ENCODE data around the gene COBL. TPM values are rescaled to one million over a fixed set of nuclear protein-coding genes. Genes with fewer than 3 reads are reported as not detected.

COBL gene
- total RNA-seq, 1 experiment from 2014 or later, result 63.6 TPM

- Mint-ChIP-seq H3K4me1 (ENCODE audit: low read depth, unreplicated experiment) (no peaks in the 10 kb centered on the region), H3K27me3 (ENCODE audit: insufficient read depth, unreplicated experiment) (no peaks in the 10 kb centered on the region), H3K27ac (ENCODE audit: unreplicated experiment) (peak overlapping the region; percentile 55), H3K9me3 (ENCODE audit: unreplicated experiment) (peaks cover 50% of the 10 kb centered on the region), H3K36me3 (ENCODE audit: insufficient read depth, unreplicated experiment) (peaks cover 72% of the 10 kb centered on the region), H3K4me3 (ENCODE audit: unreplicated experiment) (no peak overlapping the region)
- intact Hi-C loops (cut with micrococcal nuclease; ENCODE audit: unreplicated experiment), result no loop called here
- ChIA-PET CTCF (interaction anchor here (1.6 to 1.9 kb wide), 2 partner anchors 10 to 11 kb away, joined by 6 read pairs; no protein-coding TSS in a partner anchor), POLR2A (no interaction called here)
- no TSS peak for BruUV-seq (replicated peaks)
- DNase-seq, result no peak
- H3K4me1 ChIP-seq, result no peaks in the 10 kb centered on the region
- no peak for TF ChIP-seq CTCF (IDR thresholded peaks at IDR 0.05; ENCODE audit: insufficient read depth in 1 of 2, low read depth in 1 of 2, low read length in 1 of 2, severe bottlenecking in 1 of 2, unreplicated experiment in 1 of 2)
- H3K4me3 ChIP-seq (ENCODE audit: low read depth, low read length), result no peak overlapping the region
- no peaks in the 10 kb centered on the region for H3K27me3 ChIP-seq (replicated peaks; ENCODE audit: control insufficient read depth, insufficient read depth, low read length)
- H3K9me3 ChIP-seq, result peaks cover 24% of the 10 kb centered on the region
- peaks cover 1% of the 10 kb centered on the region; the same call in 1 of the 2 replicates for H3K36me3 ChIP-seq (ENCODE audit: control insufficient read depth, insufficient read depth, low read length)
Observed at GRCh38 chr7:51151455-51151854, 165.2 kb downstream of the COBL start.

DNA sequence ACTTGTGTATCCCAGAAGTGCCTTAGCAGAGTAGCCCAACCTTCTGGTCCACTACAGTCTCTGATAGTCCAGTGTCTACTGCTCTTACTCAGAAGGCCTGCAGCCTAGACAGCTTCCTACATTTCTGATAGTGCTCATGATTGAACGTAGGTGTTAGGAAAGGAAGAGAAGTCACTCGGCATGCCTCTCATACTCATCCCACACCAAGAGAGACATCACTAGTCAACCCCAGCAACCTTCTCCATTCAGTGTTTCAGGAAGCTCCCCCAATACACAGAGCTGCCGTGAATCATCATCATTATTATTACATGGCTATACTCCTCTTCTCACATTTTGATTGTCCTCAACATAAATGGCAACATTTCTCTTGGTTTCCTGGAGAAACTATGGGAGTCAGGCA, 166.4 kb downstream of the COBL start:
- Histone ChIP-seq H3K9me3 (peaks cover 24% of the 10 kb centered on the region), H3K4me1 (no peaks in the 10 kb centered on the region), H3K4me3 (ENCODE audit: low read depth, low read length) (no peak overlapping the region), H3K36me3 (ENCODE audit: control insufficient read depth, insufficient read depth, low read length) (peaks cover 1% of the 10 kb centered on the region; the same call in 1 of the 2 replicates), H3K27me3 (replicated peaks; ENCODE audit: control insufficient read depth, insufficient read depth, low read length) (no peaks in the 10 kb centered on the region)
- Mint-ChIP-seq H3K27ac (ENCODE audit: unreplicated experiment) (peak overlapping the region; percentile 52), H3K27me3 (ENCODE audit: insufficient read depth, unreplicated experiment) (no peaks in the 10 kb centered on the region), H3K9me3 (ENCODE audit: unreplicated experiment) (peaks cover 50% of the 10 kb centered on the region), H3K36me3 (ENCODE audit: insufficient read depth, unreplicated experiment) (peaks cover 76% of the 10 kb centered on the region), H3K4me1 (ENCODE audit: low read depth, unreplicated experiment) (no peaks in the 10 kb centered on the region), H3K4me3 (ENCODE audit: unreplicated experiment) (no peak overlapping the region)
- no peak for DNase-seq
- ChIA-PET POLR2A (no interaction called here), CTCF (no interaction called here)
- intact Hi-C loops (cut with micrococcal nuclease; ENCODE audit: unreplicated experiment), result no loop called here
- no peak for TF ChIP-seq CTCF (IDR thresholded peaks at IDR 0.05; ENCODE audit: insufficient read depth in 1 of 2, low read depth in 1 of 2, low read length in 1 of 2, severe bottlenecking in 1 of 2, unreplicated experiment in 1 of 2)
- no TSS peak for BruUV-seq (replicated peaks)

GRCh38 chr7:51148216-51148615, 168.4 kb downstream of the COBL start:
- Mint-ChIP-seq H3K36me3 (ENCODE audit: insufficient read depth, unreplicated experiment) (peaks cover 67% of the 10 kb centered on the region), H3K27me3 (ENCODE audit: insufficient read depth, unreplicated experiment) (no peaks in the 10 kb centered on the region), H3K4me1 (ENCODE audit: low read depth, unreplicated experiment) (no peaks in the 10 kb centered on the region), H3K4me3 (ENCODE audit: unreplicated experiment) (no peak overlapping the region), H3K27ac (ENCODE audit: unreplicated experiment) (no peak overlapping the region), H3K9me3 (ENCODE audit: unreplicated experiment) (peaks cover 50% of the 10 kb centered on the region)
- H3K4me1 ChIP-seq, result no peaks in the 10 kb centered on the region
- no peaks in the 10 kb centered on the region; the same call in 1 of the 2 replicates for H3K36me3 ChIP-seq (ENCODE audit: control insufficient read depth, insufficient read depth, low read length)
- H3K27me3 ChIP-seq (replicated peaks; ENCODE audit: control insufficient read depth, insufficient read depth, low read length), result no peaks in the 10 kb centered on the region
- ChIA-PET POLR2A (no interaction called here), CTCF (no interaction called here)
- no peak for DNase-seq
- BruUV-seq (replicated peaks), result no TSS peak
- no peak overlapping the region for H3K4me3 ChIP-seq (ENCODE audit: low read depth, low read length)
- H3K9me3 ChIP-seq, result peaks cover 24% of the 10 kb centered on the region
- intact Hi-C loops (cut with micrococcal nuclease; ENCODE audit: unreplicated experiment), result no loop called here
- TF ChIP-seq CTCF (IDR thresholded peaks at IDR 0.05; ENCODE audit: insufficient read depth in 1 of 2, low read depth in 1 of 2, low read length in 1 of 2, severe bottlenecking in 1 of 2, unreplicated experiment in 1 of 2), result no peak

All from Caco-2 (cell line).